Nucleus accumbens (tissue), 56 donors: ENCODE measurements around the gene IL12RB2.
"Not testable (repeated sequence)": the region's sequence is repeated elsewhere in the genome, so short reads cannot be mapped to it uniquely, and the experiment has no call there.

Experiments
- DNase-seq, 56 donors: peaks; one replicate each; lab custom pipeline; 2025; lab: John Stamatoyannopoulos, UW

Gene IL12RB2

DNA sequence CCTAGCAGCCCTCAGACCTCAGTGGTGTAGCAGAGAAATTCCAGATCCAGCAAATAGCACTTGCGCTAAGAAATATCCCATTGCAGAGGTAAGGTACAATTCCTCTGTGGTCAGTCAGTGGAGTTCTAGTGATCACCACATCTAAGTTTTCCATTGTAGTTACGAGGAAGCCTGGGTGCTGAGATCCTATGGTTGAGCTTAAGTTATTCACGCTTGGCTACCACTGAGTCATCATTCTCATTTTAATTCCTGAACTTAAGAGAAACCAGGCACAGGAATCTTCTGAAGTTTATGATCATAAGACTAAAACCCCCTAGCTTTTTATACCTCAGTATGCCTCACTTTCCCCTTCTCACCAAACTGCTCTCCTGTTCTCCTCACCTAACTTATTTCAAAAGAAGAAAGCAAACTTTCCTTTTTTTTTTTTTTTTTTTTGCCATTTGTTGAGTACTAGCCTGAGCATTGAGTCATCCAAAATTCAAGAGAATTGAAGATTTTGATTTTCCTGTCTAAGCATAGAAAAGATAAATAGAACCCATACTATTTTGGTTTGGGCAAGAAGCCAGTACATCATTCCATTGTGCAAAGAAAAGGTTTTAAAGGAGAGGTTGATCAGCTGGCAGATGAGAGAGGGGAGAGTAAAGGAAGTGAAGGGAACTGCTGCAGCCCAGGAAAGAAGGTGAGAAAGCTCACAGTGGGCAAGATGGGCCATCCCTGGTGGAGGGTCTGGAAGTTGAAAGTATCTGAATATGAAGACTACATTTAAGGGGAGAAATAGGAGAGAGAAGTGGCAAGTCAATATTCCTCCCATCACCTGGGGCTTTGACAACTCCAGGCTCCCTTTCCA lies 82.6 kb downstream of the IL12RB2 start:
- no peak for DNase-seq

DNA sequence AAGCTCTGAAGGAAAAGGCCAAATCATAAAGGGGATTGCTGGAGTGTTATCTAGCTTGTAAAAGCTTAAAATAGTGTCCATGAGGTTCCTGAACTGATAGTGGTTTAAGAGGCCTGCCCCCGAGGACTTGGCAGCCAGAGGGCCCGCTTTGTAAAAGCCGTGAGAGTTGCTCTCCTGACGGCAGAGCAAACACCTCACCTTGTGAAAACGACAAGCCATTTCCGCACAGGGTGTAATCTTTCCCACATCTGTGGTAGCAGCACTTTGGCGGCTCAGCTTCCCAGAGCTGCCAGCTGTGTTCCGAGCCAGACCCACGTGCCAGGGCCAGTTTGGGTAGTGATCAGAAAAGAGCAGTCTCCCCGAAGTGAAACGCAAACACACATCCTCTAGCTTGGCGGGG lies 85.6 kb downstream of the IL12RB2 start:
- peak in 1 of 56 donors; percentile 5 for DNase-seq

DNA sequence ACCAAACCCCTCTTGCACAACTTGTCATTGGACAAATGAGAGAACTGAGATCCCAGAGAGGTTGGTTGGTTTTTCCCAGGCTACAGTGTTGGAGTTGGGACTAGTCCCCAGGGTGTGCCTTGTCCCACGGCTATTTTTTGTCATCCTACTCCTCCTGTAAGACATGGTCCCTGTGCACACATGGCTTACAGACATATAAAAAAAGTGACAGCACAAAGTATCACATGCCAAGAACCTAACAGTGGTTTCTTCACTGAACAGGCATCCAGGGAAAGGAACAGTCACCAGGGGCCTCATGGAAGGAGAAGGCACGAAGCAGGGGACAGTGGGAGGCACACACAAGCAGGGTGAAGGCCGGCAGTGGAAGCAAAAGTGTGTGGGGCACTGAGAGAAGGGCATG lies 86.1 kb downstream of the IL12RB2 start:
- DNase-seq = peak in 2 of 56 donors; percentile 1 to 2

DNA sequence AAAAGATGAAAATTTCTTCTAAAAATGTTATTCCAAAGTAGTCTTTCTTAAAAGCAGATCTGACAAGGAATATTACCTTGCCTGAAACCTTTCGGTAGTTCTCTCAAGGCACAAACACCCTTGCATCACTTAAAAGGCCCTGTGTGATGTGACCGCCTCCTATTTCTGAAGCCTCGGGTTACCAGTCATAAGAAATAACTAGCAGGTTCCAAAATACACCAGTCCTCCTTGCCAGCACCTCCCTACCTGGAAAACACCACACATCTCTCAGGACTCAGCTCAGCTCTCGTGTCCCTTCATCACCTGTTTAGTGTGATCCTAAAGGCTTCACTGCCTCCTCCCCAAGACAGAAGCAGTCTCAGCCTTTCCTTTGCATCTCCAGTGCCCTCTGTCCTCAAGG lies 86.9 kb downstream of the IL12RB2 start:
- no peak for DNase-seq

DNA sequence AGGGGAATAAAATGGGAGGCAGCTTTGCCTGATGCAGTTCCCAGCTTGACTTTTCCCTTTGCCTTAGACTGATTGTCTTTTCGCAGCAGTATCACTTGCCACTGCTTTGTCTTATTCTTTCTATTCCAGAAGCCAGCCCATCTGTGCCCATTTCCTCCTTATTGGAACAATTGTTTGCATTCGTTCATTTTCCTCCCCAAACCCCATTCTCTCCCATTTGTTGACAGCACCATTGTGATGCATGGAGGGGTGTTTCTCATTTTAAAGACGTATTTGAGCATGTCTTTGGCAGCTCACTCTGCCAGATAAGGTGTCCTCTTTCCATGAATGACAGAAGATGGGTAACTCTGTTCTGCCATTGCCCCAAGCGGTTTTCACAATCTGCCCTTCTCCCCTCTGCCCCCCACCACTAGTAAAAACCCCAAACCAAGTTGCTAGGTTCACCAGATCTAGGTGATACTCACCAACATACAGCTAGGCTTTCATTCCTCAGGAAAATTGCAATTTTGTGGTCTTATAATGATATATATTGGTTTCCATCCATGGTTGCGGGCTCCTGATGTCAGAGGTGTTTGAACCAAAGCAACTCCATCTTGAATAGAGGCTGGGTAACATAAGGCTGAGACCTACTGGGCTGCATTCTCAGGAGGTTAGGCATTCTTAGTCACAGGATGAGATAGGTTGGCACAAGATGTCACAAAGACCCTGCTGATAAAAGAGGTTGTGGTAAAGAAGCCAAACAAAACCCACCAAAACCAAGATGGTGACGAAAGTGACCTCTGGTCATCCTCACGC lies 91.7 kb downstream of the IL12RB2 start:
- DNase-seq = no peak

DNA sequence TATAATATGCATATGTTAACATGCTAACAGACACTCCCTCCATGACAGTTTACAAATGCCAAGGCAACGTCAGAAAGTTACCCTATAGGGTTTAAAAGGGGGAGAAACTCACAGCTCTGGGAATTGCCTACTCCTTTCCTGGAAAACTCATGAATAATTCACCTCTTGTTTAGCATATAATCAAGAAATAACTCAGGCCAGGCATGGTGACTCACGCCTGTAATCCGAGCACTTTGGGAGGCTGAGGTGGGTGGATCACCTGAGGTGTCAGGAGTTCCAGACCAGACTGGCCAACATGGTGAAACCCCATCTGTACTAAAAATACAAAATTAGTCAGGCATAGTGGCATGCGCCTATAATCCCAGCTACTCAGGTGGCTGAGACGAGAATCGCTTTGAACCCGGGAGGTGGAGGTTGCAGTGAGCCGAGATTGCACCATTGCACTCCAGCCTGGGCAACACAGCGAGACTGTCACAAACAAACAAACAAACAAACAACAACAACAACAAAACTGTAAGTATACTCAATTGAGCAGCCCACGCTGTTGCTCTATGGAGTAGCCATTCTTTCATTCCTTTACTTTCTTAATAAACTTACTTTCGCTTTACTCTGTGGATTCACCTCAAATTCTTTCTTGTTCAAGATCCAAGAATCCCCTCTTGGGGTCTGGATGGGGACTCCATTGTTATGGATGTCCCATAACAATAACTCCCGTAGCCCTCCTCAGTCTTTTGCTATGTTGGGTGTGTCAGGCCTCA lies 92.5 kb downstream of the IL12RB2 start:
- not testable (repeated sequence) for DNase-seq

DNA sequence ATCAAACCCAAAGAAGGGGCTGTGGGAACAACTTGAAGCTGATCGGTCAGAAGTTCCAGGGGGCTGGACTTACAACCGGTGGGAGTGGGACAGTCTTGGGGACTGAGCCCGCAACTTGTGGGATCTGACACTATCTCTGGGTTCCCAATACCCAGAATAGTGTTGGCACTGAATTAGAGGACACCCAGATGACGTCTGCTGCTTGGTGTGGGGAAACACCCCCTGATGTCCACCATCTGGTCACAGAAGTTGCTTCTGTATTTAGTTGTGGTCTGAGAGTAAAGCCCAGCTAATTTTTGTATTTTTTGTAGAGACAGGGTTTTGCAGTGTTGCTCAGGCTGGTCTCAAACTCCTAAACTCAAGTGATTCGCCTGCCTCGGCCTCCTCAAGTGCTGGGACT lies 93.8 kb downstream of the IL12RB2 start:
- DNase-seq = no peak

DNA sequence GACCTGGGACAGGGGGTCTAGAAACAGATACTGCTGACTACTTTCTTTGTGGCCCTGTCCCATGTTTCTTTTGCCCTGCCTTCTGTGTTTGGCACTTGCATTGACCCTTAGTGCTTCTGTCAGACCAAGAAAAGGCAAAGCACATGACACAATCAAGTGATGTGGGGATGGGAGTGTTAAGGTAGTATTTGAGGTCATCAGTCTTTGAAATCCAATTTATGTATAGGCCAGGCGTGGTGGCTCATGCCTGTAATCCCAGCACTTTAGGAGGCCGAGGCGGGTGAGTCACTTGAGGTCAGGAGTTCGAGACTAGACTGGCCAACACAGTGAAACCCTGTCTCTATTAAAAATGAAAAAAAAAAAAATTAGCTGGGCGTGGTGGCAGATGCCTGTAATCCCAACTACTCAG lies 96.5 kb downstream of the IL12RB2 start:
- DNase-seq = no peak

DNA sequence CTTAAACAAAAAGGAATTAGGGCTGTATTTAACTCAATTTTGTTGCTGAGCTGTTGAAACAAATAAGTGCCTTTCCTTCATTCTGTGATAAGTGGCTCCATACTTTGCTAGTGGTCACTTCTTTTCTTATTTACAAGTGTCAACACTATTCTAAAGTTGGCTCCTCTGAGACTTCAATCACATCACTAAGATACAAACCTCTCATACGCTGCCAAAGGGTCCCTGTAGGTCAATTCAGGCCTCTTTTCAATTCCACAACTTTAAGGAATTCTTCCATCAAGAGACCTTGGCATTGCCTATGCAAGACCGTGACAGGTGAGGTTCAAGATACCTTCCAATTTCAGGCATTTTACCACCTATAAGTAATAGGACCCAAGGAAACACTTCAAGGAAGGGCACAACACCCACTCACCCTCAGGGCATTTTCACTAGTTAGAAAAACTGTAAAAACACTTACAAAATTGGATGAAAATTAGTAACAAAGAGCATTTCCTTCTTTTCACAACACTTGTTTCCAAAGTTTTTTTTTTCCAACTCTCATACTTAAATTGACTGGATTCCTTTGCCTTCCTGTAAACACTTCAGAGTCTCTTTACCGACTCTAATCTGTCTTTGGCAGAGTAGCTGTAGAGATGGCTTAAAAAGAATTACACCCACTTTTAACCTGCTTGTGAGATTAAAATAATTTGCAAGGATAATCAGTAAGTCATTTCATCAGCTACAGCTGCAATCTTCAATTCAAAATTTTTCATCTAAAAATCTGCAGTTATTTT lies 98.0 kb downstream of the IL12RB2 start:
- no peak for DNase-seq

DNA sequence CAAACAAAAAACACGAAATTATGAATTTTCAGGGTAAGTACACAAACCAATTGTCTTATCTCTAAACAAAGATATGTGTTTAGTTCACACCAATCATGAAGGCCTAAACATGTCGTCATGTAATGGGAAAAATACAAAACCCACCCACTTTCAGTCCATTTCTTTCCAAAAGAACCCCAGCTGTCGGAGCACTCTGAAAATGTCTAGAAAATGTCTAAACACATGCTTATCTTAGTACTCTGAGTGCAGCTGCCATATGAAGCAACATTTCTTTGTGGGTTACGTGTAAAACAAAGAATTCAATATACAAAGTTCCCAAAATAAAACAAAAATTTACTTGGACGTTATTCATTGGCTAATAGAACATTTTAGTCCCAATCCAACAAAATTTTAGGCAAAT lies 99.8 kb downstream of the IL12RB2 start:
- DNase-seq = no peak

DNA sequence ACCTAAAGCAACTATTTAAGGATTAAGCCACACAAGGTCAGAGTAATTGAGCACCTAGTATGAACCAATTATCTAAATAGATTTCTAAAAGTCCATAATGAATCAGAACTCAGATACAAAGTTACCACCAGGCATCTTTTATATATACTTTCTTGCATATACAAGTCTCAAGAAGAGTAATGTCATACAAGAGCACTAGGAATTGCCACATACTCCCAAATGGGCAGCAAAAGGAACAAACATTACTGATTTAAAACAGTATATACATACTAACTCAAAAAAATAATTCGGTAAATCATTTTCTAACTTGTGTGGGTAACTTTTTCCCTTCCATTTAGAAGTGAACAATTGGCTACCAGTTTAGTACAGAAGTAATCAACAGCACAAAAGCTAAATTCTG lies 100.5 kb downstream of the IL12RB2 start:
- DNase-seq = no peak

GRCh38 chr1:67413101-67413500 lies 105.4 kb downstream of the IL12RB2 start:
- DNase-seq = not testable (repeated sequence)

GRCh38 chr1:67414574-67414973 lies 106.9 kb downstream of the IL12RB2 start:
- DNase-seq = no peak

- DNase-seq = no peak
These were observed 107.4 kb downstream of the IL12RB2 start for GRCh38 chr1:67415041-67415440.

- DNase-seq = not testable (repeated sequence)
These were observed 110.1 kb downstream of the IL12RB2 start for GRCh38 chr1:67417733-67418132.

- DNase-seq = no peak
These were observed 111.3 kb downstream of the IL12RB2 start for GRCh38 chr1:67418839-67419586.

GRCh38 chr1:67420835-67421492 lies 113.3 kb downstream of the IL12RB2 start:
- DNase-seq = no peak

DNA sequence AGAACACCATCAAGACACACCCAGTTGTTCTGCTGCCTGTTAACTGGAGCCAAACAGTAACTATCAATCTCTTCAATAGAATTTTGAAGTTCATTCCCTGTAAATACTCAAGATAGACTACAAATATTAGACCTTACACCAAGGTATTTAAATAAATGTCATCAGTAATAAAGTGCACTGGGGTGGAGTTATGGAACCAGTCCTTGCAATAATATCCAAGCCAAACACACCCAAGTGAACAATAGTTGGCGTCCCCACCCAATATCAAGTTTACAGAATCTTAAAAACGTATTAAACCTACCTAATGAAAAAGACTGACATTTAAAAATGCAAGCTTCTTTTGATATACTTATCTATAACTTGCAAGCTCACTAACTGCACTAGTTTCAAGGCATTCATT lies 119.8 kb downstream of the IL12RB2 start:
- DNase-seq = no peak

GRCh38 chr1:67427947-67428346 lies 120.3 kb downstream of the IL12RB2 start:
- DNase-seq = no peak
